ENCODE data around the gene ISL2. TPM values are rescaled to one million over a fixed set of nuclear protein-coding genes. Genes with fewer than 3 reads are reported as not detected.

ISL2 gene
- total RNA-seq, 1 experiment from 2014 or later, result 0.15 TPM

GRCh38 chr15:76381366-76381765, 44.8 kb downstream of the ISL2 start:
- H3K27me3 ChIP-seq (ENCODE audit: insufficient read depth, low read length), result no peaks in the 10 kb centered on the region
- H3K4me2 ChIP-seq (ENCODE audit: insufficient read depth, insufficient read length, low read length), result no peak overlapping the region
- H3K9ac ChIP-seq (ENCODE audit: extremely low read depth, insufficient read length, low read length), result no peak overlapping the region
- H2BK20ac ChIP-seq (ENCODE audit: low read depth, low read length, poor library complexity, severe bottlenecking), result no peak overlapping the region
- no peaks in the 10 kb centered on the region for H3K9me3 Mint-ChIP-seq
- H3K14ac ChIP-seq (ENCODE audit: insufficient read depth, low read length), result no peak overlapping the region
- H2BK12ac ChIP-seq (ENCODE audit: insufficient read length, low read depth, low read length), result no peak overlapping the region
- no peak overlapping the region for H2BK15ac ChIP-seq (ENCODE audit: low read depth, low read length)
- H3K4me3 Mint-ChIP-seq, result no peak overlapping the region
- H3K9me3 ChIP-seq (ENCODE audit: control insufficient read depth, low read depth, low read length), result no peaks in the 10 kb centered on the region
- H3K27ac Mint-ChIP-seq, result no peak overlapping the region
- H2AK5ac ChIP-seq (ENCODE audit: insufficient read length, low read length), result no peak overlapping the region
- H3K79me1 ChIP-seq (ENCODE audit: insufficient read depth, low read depth, low read length, poor library complexity, severe bottlenecking), result no peaks in the 10 kb centered on the region
- H3K27me3 Mint-ChIP-seq (ENCODE audit: low read depth), result no peaks in the 10 kb centered on the region
- peaks cover 0 to 2% of the 10 kb centered on the region in 2 experiments; a peak in 1 of 4 replicates for H3K4me1 Mint-ChIP-seq
- H2BK120ac ChIP-seq (ENCODE audit: low read depth, low read length, poor library complexity, severe bottlenecking), result no peak overlapping the region
- no peak overlapping the region for H3K23ac ChIP-seq (ENCODE audit: insufficient read length, low read depth, low read length)
- TF ChIP-seq, protein P1, sequence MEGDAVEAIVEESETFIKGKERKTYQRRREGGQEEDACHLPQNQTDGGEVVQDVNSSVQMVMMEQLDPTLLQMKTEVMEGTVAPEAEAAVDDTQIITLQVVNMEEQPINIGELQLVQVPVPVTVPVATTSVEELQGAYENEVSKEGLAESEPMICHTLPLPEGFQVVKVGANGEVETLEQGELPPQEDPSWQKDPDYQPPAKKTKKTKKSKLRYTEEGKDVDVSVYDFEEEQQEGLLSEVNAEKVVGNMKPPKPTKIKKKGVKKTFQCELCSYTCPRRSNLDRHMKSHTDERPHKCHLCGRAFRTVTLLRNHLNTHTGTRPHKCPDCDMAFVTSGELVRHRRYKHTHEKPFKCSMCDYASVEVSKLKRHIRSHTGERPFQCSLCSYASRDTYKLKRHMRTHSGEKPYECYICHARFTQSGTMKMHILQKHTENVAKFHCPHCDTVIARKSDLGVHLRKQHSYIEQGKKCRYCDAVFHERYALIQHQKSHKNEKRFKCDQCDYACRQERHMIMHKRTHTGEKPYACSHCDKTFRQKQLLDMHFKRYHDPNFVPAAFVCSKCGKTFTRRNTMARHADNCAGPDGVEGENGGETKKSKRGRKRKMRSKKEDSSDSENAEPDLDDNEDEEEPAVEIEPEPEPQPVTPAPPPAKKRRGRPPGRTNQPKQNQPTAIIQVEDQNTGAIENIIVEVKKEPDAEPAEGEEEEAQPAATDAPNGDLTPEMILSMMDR (conservative IDR thresholded peaks at IDR 0.05), result no peak
- no peak overlapping the region for H3K27ac ChIP-seq (ENCODE audit: insufficient read length, low read depth, low read length)
- H4K8ac ChIP-seq (replicated peaks; ENCODE audit: insufficient read length, low read depth, low read length), result no peak overlapping the region
- WGBS (ENCODE audit: extremely low coverage, insufficient read length, low lambda C conversion rate), result no CpG with 5 or more reads among the region's 4 CpGs
- no peaks in the 10 kb centered on the region for H3K36me3 Mint-ChIP-seq (ENCODE audit: insufficient read depth in 1 of 3, low read depth in 3 of 3)
- no peak overlapping the region for H4K5ac ChIP-seq (ENCODE audit: insufficient read length, low read depth, low read length)
- no peaks in the 10 kb centered on the region for H3K79me2 ChIP-seq (ENCODE audit: insufficient read depth, low read length)
- no peak overlapping the region for H4K91ac ChIP-seq (ENCODE audit: insufficient read length, low read depth, low read length)
- no peak overlapping the region for H3T11ph ChIP-seq (ENCODE audit: low read length)
- no peak overlapping the region for H2AFZ ChIP-seq (ENCODE audit: low read length)
- H3K4ac ChIP-seq (ENCODE audit: low read depth, low read length), result no peak overlapping the region
- no peaks in the 10 kb centered on the region for H3K4me1 ChIP-seq (ENCODE audit: insufficient read depth, low read length)
- no peaks in the 10 kb centered on the region for H4K20me1 ChIP-seq (ENCODE audit: control insufficient read depth, insufficient read depth, insufficient read length)
- no peak overlapping the region for H3K18ac ChIP-seq (ENCODE audit: insufficient read length, low read depth, low read length)
- no peak for DNase-seq
- H3K23me2 ChIP-seq (ENCODE audit: insufficient read length, low read depth, low read length, poor library complexity, severe bottlenecking), result no peaks in the 10 kb centered on the region
- H3K56ac ChIP-seq (ENCODE audit: insufficient read length, low read depth, low read length), result no peak overlapping the region
- H2BK5ac ChIP-seq (ENCODE audit: insufficient read length, low read length), result no peak overlapping the region

Measured in H9 (cell line).